GM19324 (cell line): ENCODE results near the gene CNKSR3.
A peak's percentile ranks its signal among the peaks of the same experiment; 100 is the strongest.
"Not testable (repeated sequence)": the region's sequence is repeated elsewhere in the genome, so short reads cannot be mapped to it uniquely, and the experiment has no call there.

Experiments
- ATAC-seq: cut with Tn5 transposase; IDR thresholded peaks from one replicate; pipeline ENCODE4 v1.9.1; 2021; ENCODE audit warnings: mild to moderate bottlenecking, moderate library complexity; ENCODE audit not compliant: unreplicated experiment, low FRiP score

Gene CNKSR3

GRCh38 chr6:154510144-154510905 lies at the start of gene CNKSR3:
Gene CNKSR3 (minus strand): TSS chr6:154510685. CDS start chr6:154510114, 571 bp downstream.
- peak; percentile 87 for ATAC-seq

DNA sequence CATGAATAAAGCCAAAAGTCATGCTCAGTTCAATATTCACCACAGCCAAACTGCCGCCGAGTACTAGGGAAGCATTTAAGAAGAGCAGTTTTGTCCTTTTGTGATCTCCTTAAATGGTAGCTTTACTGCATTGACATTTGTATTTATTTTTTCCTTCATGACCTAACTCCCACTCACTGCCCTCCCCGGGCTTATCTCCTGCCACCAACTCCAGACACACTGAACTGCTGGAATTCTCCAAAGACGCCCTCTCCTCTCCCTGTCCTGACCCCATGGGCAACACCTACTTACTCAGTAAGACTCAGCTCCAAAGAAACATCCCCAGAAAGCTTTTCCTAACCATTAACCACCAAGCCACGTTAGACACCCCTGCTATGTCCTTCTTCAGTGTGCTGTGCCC lies 48.5 kb upstream of the CNKSR3 start:
- ATAC-seq, result no peak

GRCh38 chr6:154558513-154558912 lies 48.0 kb upstream of the CNKSR3 start:
- no peak for ATAC-seq

GRCh38 chr6:154555073-154555677 lies 44.7 kb upstream of the CNKSR3 start:
- no peak for ATAC-seq

DNA sequence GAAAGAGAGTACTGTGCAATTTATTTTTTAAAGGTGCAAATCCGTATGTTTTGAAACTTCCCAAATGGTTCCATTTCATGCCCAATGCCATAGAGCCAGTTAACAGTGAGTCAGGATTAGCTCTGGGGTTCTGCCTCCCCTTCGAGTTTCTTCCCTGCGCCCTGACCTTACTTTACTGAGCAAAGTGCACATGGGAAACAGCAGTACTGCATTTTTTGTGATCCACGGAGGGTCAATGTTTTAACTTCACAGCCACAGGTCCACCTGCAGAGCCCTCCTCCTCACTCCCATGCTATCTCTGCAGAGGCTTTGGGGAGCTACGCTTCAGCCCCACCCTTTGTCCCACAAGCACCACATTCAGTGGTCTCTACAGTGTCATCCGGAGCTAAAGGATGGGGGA lies 44.0 kb upstream of the CNKSR3 start:
- no peak for ATAC-seq

GRCh38 chr6:154550779-154551178 lies 40.3 kb upstream of the CNKSR3 start:
- no peak for ATAC-seq

GRCh38 chr6:154549179-154549578 lies 38.7 kb upstream of the CNKSR3 start:
- no peak for ATAC-seq

DNA sequence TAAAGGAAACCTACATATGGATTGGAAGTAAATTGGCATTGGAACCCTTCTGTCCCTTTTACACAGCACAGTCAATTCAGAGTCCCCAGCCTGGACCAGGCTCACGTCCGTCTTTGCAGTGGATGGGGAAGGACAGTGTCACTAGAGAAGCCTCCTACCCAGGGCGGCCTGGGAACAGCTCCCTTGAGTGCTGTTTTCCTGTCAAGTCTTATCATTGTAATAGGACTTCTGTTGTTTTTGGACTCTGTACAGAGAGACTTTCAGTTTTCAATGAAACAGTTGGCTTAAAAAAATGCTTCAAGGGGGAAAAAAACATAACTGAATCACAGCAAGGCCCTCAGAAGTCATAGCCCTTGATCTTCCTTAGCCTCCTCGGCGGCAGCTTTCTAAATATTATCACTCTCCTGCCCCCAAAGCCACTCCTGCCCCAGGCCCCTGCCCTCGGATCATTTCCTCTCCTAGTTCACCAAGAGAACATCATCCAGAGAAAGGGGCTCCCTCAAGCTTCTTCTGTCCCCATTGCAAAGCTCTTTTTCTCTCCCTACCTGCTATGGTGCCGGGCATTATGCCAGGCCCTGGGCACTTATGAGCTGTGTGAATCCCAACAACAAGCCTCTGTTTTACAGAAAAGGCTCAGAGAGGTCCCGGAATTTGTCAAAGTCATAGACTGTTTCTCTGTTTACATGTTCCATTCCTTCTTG lies 37.8 kb upstream of the CNKSR3 start:
- ATAC-seq, result no peak

GRCh38 chr6:154543628-154544027 lies 33.1 kb upstream of the CNKSR3 start:
- no peak for ATAC-seq

DNA sequence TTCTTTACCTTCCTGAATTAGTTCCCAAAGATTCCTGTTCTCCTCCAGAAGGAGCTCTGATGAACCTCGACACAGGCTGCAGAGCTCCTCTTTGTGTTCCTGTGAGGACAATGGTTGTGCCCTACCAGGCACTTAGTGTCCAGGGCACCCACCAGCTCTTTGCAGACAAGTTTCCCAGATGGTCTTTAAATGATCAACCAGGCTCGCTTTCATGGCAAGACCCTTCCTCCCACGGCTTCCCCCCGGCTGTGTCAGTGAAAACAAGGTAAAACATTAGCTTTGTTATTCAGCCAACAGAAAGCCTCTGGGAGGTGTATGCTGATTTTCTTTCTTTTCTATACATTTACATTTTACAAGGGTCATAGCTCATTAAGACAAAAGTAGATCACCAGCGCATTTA lies 32.3 kb upstream of the CNKSR3 start:
- no peak for ATAC-seq

DNA sequence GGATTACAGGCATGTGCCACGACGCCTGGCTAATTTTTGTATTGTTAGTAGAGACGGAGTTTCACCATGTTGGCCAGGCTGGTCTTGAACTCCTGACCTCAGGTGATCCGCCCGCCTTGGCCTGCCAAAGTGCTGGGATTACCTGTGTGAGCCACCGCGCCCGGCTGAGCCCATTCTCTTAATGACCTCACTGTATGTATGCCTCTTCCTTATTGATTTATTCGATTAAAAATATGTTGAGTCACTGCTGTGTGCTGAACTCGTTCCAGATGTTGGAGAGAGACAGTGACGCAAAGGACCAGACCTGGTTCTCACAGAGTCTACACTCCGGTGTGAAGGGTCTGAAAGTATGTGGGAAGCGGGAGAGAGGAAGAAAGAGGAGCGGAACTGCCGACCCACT lies 31.4 kb upstream of the CNKSR3 start:
- not testable (repeated sequence) for ATAC-seq

DNA sequence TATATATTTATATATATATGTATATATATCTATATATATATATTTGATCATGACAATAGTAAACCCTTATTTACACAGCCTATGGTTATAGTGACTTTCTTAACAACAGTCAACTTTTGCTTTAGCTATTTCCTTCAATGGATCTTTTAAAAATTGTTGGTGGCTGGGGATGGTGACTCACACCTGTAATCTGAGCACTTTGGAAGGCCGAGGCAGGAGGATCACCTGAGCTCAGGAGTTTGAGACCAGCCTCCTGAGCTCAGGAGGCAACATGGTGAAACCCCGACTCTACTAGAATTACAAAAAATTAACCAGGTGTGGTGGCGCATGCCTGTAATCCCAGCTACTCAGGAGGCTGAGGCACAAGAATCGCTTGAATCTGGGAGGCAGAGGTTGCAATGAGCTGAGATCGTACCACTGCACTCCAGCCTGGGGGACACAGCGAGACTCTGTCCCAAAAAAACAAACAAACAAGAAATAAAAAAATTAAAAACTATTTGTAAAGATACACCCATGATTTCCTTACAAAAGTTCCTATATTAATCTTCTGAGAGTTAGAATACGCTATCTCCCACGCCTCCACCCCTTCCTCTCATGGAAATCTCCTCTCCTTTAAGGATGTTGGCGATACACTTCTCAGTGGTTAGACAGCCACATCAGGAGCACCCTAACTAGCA lies 29.2 kb upstream of the CNKSR3 start:
- ATAC-seq, result no peak

GRCh38 chr6:154538640-154539191 lies 28.2 kb upstream of the CNKSR3 start:
- no peak for ATAC-seq

GRCh38 chr6:154537511-154538325 lies 27.2 kb upstream of the CNKSR3 start:
- no peak for ATAC-seq

GRCh38 chr6:154536999-154537398 lies 26.5 kb upstream of the CNKSR3 start:
- no peak for ATAC-seq

DNA sequence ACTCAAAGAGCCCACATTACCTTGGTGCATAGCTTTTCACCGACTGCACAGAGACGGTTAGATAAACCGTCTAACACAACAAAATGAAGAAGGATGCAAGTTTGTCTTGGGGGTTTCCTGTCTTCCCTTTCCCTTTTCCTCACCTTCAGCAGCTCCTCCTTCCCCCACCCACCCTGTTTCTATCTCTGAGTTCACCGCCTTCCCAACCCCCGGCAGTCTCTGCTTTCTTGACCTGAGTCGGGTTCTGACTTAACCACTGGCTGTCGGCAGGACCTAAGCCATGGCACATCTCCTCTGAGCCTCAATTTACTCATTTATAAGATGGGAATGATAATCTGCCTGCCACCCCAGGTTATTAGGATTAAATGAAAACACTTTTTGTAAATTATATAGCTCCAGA lies 25.8 kb upstream of the CNKSR3 start:
- no peak for ATAC-seq

GRCh38 chr6:154535851-154536250 lies 25.4 kb upstream of the CNKSR3 start:
- no peak for ATAC-seq

DNA sequence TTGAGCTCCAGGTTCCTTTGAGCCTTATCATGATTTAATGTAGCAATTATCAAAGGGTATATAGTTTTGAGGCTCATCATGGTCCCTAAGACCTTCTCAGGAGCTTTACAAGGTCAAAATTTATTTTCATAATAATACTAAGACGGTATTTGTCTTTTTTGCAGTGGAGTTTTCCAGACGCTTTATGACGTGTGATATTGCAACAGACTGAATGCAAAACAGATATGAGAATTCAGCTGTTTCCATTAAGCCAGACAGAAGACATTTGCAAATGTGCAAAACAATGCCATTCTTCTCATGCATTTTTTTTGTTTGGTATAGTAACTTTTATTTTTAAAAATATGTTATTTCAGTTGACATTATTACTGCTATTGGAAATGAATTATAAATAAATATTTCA lies 24.7 kb upstream of the CNKSR3 start:
- no peak for ATAC-seq

GRCh38 chr6:154534531-154534930 lies 24.0 kb upstream of the CNKSR3 start:
- no peak for ATAC-seq

- ATAC-seq, result no peak
These were observed 21.9 kb upstream of the CNKSR3 start for GRCh38 chr6:154532426-154532825.
